ENCODE results near the gene TRIM3.

The TRIM3 gene

DNA sequence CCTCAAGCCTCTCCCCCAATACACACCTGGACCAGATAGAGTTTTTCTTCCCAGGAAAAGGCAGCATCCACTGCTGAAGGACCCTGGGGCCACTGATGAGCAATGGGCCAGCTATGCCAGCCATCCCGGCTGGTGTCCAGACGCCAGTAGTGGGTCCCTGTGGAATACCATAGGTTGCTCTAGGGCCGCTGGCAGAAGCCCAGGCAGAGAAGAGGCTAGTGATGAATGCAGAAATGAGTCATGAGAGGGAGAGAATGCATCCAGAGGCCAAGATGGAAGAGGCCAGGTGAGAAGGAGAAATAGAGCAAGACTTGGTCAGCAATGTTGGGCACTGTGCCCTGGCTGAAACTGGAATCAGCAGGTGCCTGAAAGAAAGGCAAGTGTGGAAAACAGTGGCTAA lies 41.9 kb downstream of the TRIM3 start:
- Histone ChIP-seq H3K4me2 (ENCODE audit: low read length) (no peak overlapping the region), H3K79me2 (ENCODE audit: control insufficient read depth, low read length) (no peaks in the 10 kb centered on the region), H3K27me3 (ENCODE audit: control insufficient read depth, low read length) (peaks cover 6% of the 10 kb centered on the region), H3F3A (ENCODE audit: control insufficient read depth, insufficient read depth) (no peaks in the 10 kb centered on the region), H3K4me3 (ENCODE audit: low read length) (no peak overlapping the region), H4K20me1 (ENCODE audit: control insufficient read depth, insufficient read depth, low read depth, low read length) (no peaks in the 10 kb centered on the region), H3K27ac (ENCODE audit: low read depth, low read length) (no peak overlapping the region), H3K4me1 (ENCODE audit: control insufficient read depth, low read length) (peaks cover 25% of the 10 kb centered on the region), H3K36me3 (ENCODE audit: control insufficient read depth, low read length) (no peaks in the 10 kb centered on the region), H3K9me3 (ENCODE audit: control insufficient read depth, insufficient read depth, low read length) (no peaks in the 10 kb centered on the region), H3K9me2 (replicated peaks; ENCODE audit: control insufficient read depth, low read length) (no peaks in the 10 kb centered on the region)
- no peak for TF ChIP-seq EZH2phosphoT487 (IDR thresholded peaks at IDR 0.05; ENCODE audit: borderline replicate concordance, low read length)
- TF ChIP-seq, protein P1, sequence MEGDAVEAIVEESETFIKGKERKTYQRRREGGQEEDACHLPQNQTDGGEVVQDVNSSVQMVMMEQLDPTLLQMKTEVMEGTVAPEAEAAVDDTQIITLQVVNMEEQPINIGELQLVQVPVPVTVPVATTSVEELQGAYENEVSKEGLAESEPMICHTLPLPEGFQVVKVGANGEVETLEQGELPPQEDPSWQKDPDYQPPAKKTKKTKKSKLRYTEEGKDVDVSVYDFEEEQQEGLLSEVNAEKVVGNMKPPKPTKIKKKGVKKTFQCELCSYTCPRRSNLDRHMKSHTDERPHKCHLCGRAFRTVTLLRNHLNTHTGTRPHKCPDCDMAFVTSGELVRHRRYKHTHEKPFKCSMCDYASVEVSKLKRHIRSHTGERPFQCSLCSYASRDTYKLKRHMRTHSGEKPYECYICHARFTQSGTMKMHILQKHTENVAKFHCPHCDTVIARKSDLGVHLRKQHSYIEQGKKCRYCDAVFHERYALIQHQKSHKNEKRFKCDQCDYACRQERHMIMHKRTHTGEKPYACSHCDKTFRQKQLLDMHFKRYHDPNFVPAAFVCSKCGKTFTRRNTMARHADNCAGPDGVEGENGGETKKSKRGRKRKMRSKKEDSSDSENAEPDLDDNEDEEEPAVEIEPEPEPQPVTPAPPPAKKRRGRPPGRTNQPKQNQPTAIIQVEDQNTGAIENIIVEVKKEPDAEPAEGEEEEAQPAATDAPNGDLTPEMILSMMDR (IDR thresholded peaks at IDR 0.05; ENCODE audit: low read depth, low read length, poor library complexity, severe bottlenecking) = no peak

DNA sequence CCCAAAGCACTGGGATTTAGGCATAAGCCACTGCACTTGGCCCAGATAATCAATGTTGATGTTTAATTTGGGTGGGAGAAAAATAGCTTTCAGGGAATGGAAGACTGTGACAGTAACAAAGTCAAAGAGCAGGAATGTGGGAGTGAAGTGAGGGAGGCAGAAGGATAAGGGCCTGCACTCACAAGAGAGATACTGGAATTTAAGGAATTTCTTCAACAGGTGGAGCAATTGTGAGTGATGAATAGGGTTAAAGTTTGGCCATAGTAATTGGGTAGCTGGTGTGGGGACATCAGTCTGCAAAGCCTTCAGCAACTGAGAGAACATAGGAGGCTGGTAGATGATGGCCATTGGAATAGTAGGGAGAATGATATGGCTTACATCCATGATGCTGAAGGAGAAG lies 46.2 kb downstream of the TRIM3 start:
- H3K9me2 ChIP-seq (replicated peaks; ENCODE audit: control insufficient read depth, low read length) = no peaks in the 10 kb centered on the region

DNA sequence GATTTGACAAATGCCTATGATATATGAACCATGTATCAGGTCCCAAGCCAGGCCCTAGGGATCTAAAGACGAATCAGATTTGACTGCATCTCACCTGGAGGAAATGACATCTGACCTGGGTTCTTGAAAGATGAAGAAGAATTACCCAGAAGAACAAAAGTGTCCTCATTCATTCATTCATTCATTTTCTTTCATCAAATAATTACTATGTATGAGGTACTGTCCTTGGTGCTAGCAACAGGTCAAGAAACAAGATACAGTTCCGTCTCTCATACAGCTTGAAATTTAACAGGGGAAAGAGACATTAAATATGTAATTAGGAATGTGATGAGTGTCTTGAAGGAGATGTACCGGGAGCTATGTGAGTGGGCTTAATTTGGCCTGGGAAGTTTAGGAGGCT lies 53.1 kb downstream of the TRIM3 start:
- no peak for TF ChIP-seq EZH2phosphoT487 (IDR thresholded peaks at IDR 0.05; ENCODE audit: borderline replicate concordance, low read length)
- TF ChIP-seq, protein P1 (IDR thresholded peaks at IDR 0.05; ENCODE audit: low read depth, low read length, poor library complexity, severe bottlenecking) = no peak
- Histone ChIP-seq H3K79me2 (ENCODE audit: control insufficient read depth, low read length) (no peaks in the 10 kb centered on the region), H3K36me3 (ENCODE audit: control insufficient read depth, low read length) (no peaks in the 10 kb centered on the region)

More for the DNA sequence above, 46.2 kb downstream of the TRIM3 start:
- Histone ChIP-seq H3K9me3 (ENCODE audit: control insufficient read depth, insufficient read depth, low read length) (no peaks in the 10 kb centered on the region), H3K4me3 (ENCODE audit: low read length) (no peak overlapping the region), H3K27ac (ENCODE audit: low read depth, low read length) (no peak overlapping the region), H4K20me1 (ENCODE audit: control insufficient read depth, insufficient read depth, low read depth, low read length) (no peaks in the 10 kb centered on the region; the same call in 1 of the 2 replicates), H3K4me2 (ENCODE audit: low read length) (no peak overlapping the region), H3K27me3 (ENCODE audit: control insufficient read depth, low read length) (peaks cover 36% of the 10 kb centered on the region), H3K36me3 (ENCODE audit: control insufficient read depth, low read length) (no peaks in the 10 kb centered on the region), H3K4me1 (ENCODE audit: control insufficient read depth, low read length) (no peaks in the 10 kb centered on the region), H3K79me2 (ENCODE audit: control insufficient read depth, low read length) (no peaks in the 10 kb centered on the region), H3F3A (ENCODE audit: control insufficient read depth, insufficient read depth) (no peaks in the 10 kb centered on the region)
- TF ChIP-seq, protein P1 (IDR thresholded peaks at IDR 0.05; ENCODE audit: low read depth, low read length, poor library complexity, severe bottlenecking) = no peak
- no peak for TF ChIP-seq EZH2phosphoT487 (IDR thresholded peaks at IDR 0.05; ENCODE audit: borderline replicate concordance, low read length)

More for the DNA sequence above, 53.1 kb downstream of the TRIM3 start:
- H3K9me3 ChIP-seq (ENCODE audit: control insufficient read depth, insufficient read depth, low read length) = no peaks in the 10 kb centered on the region
- no peak overlapping the region for H3K27ac ChIP-seq (ENCODE audit: low read depth, low read length)
- peaks cover 8% of the 10 kb centered on the region for H3K4me1 ChIP-seq (ENCODE audit: control insufficient read depth, low read length)
- no peaks in the 10 kb centered on the region; the same call in 1 of the 2 replicates for H4K20me1 ChIP-seq (ENCODE audit: control insufficient read depth, insufficient read depth, low read depth, low read length)
- H3K9me2 ChIP-seq (replicated peaks; ENCODE audit: control insufficient read depth, low read length) = no peaks in the 10 kb centered on the region
- H3K4me3 ChIP-seq (ENCODE audit: low read length) = no peak overlapping the region
- 0 out of 2 replicates have a peak, but pooled peaks cover 3% of the 10 kb centered on the region for H3F3A ChIP-seq (ENCODE audit: control insufficient read depth, insufficient read depth)
- H3K27me3 ChIP-seq (ENCODE audit: control insufficient read depth, low read length) = peaks cover 79% of the 10 kb centered on the region
- H3K4me2 ChIP-seq (ENCODE audit: low read length) = no peak overlapping the region
